Common myeloid progenitor, CD34-positive (primary cell): ENCODE data around the gene CD19.

Experiments used
- CTCF ChIA-PET: fragments of 350-600 bp; sonication (Branson Sonifier 250); formaldehyde crosslinking; loops from one replicate; lab custom pipeline; 2021; ENCODE audit warnings: antibody characterized with exemption; lab: Charles Lee
- POLR2A ChIA-PET: fragments of 350-600 bp; sonication (Branson Sonifier 250); formaldehyde crosslinking; loops from one replicate; lab custom pipeline; 2021; ENCODE audit warnings: antibody characterized with exemption; lab: Charles Lee
- DNase-seq, 3 donors: peaks; one replicate each; pipeline versions ENCODE4 v3.0.0 to v3.0.0-alpha.2; 2013
- H3K27ac ChIP-seq, 2 experiments: 1 replicate in 1 of 2; 2 replicates in 1 of 2; pipeline ENCODE4 v1.7.0; 2013; ENCODE audit warnings: inconsistent platforms in 2 of 2, low read length in 2 of 2, mild to moderate bottlenecking in 2 of 2, low read depth in 1 of 2, moderate library complexity in 1 of 2; ENCODE audit not compliant: severe bottlenecking in 2 of 2, insufficient read depth in 1 of 2, poor library complexity in 1 of 2
- H3K27me3 ChIP-seq, 5 experiments: replicated peaks in 2 of 5; 1 replicate in 3 of 5; 2 replicates in 2 of 5; pipeline versions ENCODE4 v1.6.1 to v1.7.0; 2013; ENCODE audit warnings: low read length in 4 of 5, mild to moderate bottlenecking in 2 of 5, moderate library complexity in 2 of 5, inconsistent platforms in 1 of 5; ENCODE audit not compliant: insufficient read depth in 5 of 5, control insufficient read depth in 4 of 5
- H3K36me3 ChIP-seq, 4 experiments: 1 replicate in 2 of 4; 2 replicates in 2 of 4; pipeline versions ENCODE4 v1.6.1 to v1.7.0; 2013; ENCODE audit warnings: low read length in 3 of 4, control low read depth in 1 of 4, mild to moderate bottlenecking in 1 of 4; ENCODE audit not compliant: control insufficient read depth in 4 of 4, insufficient read depth in 4 of 4
- H3K4me1 ChIP-seq, 4 experiments: 1 replicate in 3 of 4; 2 replicates in 1 of 4; pipeline versions ENCODE4 v1.6.1 to v1.7.1; 2013; ENCODE audit warnings: low read length in 3 of 4, mild to moderate bottlenecking in 3 of 4, control low read depth in 1 of 4, inconsistent platforms in 1 of 4, moderate library complexity in 1 of 4; ENCODE audit not compliant: control insufficient read depth in 4 of 4, insufficient read depth in 4 of 4; ENCODE audit errors: control extremely low read depth in 1 of 4
- H3K4me3 ChIP-seq, 7 experiments: 1 replicate in 4 of 7; 2 replicates in 3 of 7; pipeline versions ENCODE4 v1.5.1 to v1.7.0; 2013; ENCODE audit warnings: mild to moderate bottlenecking in 7 of 7, low read length in 6 of 7, moderate library complexity in 6 of 7, inconsistent platforms in 2 of 7, low read depth in 2 of 7, control low read depth in 1 of 7; ENCODE audit not compliant: insufficient read depth in 4 of 7, control insufficient read depth in 1 of 7; ENCODE audit errors: extremely low read depth in 1 of 7
- H3K9me3 ChIP-seq, 5 experiments: 1 replicate in 4 of 5; 2 replicates in 1 of 5; pipeline versions ENCODE4 v1.6.1 to v1.7.1; 2013; ENCODE audit warnings: low read length in 4 of 5, mild to moderate bottlenecking in 2 of 5, inconsistent platforms in 1 of 5, low read depth in 1 of 5, moderate library complexity in 1 of 5; ENCODE audit not compliant: control insufficient read depth in 4 of 5, insufficient read depth in 2 of 5; ENCODE audit errors: control extremely low read depth in 1 of 5
- WGBS: methylation state at CpG from one replicate; pipeline ENCODE4 v1.1.5; 2013; ENCODE audit not compliant: insufficient coverage; 5-methylcytosine and 5-hydroxymethylcytosine counted together

The CD19 gene

DNA sequence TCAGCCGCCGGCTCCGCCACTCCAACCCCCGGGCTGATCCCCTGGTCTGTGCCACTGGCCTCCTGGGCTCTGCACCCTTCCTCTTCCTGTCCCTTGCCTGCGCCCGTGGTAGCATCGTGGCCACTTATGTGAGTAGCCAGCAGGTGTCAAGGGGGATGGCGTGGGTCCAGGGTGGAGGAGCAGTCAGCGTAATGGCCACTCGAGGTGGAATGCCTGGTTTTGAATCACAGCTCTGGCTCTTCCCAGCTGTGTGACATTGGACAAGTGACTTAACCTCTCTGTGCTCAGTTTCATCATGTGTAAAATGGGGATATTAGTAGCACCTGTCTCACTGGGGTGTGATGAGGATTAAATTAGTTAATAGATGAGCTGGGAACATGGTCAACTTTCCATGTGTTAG lies 50.6 kb downstream of the CD19 start:
- ChIA-PET POLR2A (no interaction called here), CTCF (interaction anchor here (1.0 to 1.5 kb wide), 2 partner anchors 8 to 24 kb away, joined by 3 to 4 read pairs; partner anchors contain the start of gene SPNS1)
- DNase-seq, result no peak
- WGBS, result 100% methylated on average over 10 of the region's 10 CpGs
- Histone ChIP-seq H3K27me3 (no peaks in the 10 kb centered on the region), H3K4me3 (no peak overlapping the region), H3K9me3 (peaks cover 0 to 20% (median 10%) of the 10 kb centered on the region in 5 experiments), H3K36me3 (peaks cover 2 to 59% (median 39%) of the 10 kb centered on the region in 4 experiments), H3K27ac (no peak overlapping the region), H3K4me1 (peaks cover 0 to 25% (median 23%) of the 10 kb centered on the region in 4 experiments)

DNA sequence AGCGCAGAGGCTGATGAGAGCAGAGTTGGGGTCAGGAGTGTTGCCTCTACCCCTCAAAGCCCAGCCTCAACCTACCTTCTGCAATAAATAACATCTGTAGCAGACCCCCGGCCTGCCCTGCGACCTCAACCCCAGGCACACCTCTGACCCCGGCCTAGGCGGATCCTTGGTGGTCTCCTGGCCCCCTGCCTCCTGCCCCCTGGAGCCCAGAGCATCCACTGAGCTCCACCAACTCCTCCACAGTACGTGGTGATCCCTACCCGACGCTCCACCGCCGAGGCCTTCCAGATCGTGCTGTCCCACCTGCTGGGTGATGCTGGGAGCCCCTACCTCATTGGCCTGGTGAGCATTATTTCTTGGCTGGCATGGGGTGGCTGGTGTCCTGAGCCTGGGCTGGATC lies 51.2 kb downstream of the CD19 start:
- peaks cover 2 to 55% (median 37%) of the 10 kb centered on the region in 4 experiments for H3K36me3 ChIP-seq
- no peak for DNase-seq
- no peak overlapping the region for H3K27ac ChIP-seq
- 98% methylated on average over 10 of the region's 11 CpGs for WGBS
- no peaks in the 10 kb centered on the region for H3K27me3 ChIP-seq
- peaks cover 0 to 20% (median 10%) of the 10 kb centered on the region in 5 experiments for H3K9me3 ChIP-seq
- POLR2A ChIA-PET, result no interaction called here
- CTCF ChIA-PET, result interaction anchor here (1.0 to 1.5 kb wide), 2 partner anchors 9 to 24 kb away, joined by 3 to 4 read pairs; partner anchors contain the start of gene SPNS1
- no peak overlapping the region for H3K4me3 ChIP-seq
- peaks cover 0 to 25% (median 23%) of the 10 kb centered on the region in 4 experiments for H3K4me1 ChIP-seq

DNA sequence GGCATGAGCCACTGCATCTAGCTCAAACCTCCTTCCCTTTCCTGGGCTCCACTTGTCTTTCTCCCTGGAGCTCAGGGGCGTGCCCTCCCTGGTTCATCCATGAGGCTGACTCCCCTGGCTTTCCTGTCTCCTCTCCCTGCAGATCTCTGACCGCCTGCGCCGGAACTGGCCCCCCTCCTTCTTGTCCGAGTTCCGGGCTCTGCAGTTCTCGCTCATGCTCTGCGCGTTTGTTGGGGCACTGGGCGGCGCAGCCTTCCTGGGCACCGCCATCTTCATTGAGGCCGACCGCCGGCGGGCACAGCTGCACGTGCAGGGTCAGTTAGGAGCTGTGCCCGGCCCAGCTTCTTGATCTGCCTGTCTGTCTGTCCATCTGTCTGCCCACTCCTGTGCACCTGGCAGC lies 51.9 kb downstream of the CD19 start:
- WGBS, result 98% methylated on average over 18 of the region's 18 CpGs
- peaks cover 0 to 50% (median 33%) of the 10 kb centered on the region in 4 experiments for H3K36me3 ChIP-seq
- DNase-seq, result no peak

DNA sequence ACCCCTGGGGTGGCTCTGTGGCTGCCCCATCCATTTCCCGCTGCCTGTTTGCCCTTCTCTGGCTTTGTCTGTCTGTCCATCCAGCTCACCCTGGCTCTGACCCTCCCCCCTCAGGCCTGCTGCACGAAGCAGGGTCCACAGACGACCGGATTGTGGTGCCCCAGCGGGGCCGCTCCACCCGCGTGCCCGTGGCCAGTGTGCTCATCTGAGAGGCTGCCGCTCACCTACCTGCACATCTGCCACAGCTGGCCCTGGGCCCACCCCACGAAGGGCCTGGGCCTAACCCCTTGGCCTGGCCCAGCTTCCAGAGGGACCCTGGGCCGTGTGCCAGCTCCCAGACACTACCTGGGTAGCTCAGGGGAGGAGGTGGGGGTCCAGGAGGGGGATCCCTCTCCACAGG lies 52.3 kb downstream of the CD19 start:
- no peak overlapping the region for H3K27ac ChIP-seq
- 90% methylated on average over 2 of the region's 12 CpGs for WGBS
- H3K9me3 ChIP-seq, result peaks cover 0 to 20% (median 10%) of the 10 kb centered on the region in 5 experiments
- peaks cover 0 to 25% (median 23%) of the 10 kb centered on the region in 4 experiments for H3K4me1 ChIP-seq
- no peak for DNase-seq
- POLR2A ChIA-PET, result no interaction called here
- no peaks in the 10 kb centered on the region for H3K27me3 ChIP-seq
- CTCF ChIA-PET, result interaction anchor here (1.3 to 1.5 kb wide), 2 partner anchors 23 to 27 kb away, joined by 3 to 6 read pairs; no protein-coding TSS in a partner anchor
- H3K4me3 ChIP-seq, result peak overlapping the region in 4 of 7 experiments; percentile 34 to 67 (median 47)
- peaks cover 0 to 45% (median 31%) of the 10 kb centered on the region in 4 experiments for H3K36me3 ChIP-seq

More for the DNA sequence above, 51.9 kb downstream of the CD19 start:
- peaks cover 0 to 20% (median 10%) of the 10 kb centered on the region in 5 experiments for H3K9me3 ChIP-seq
- H3K27me3 ChIP-seq, result no peaks in the 10 kb centered on the region
- no peak overlapping the region for H3K27ac ChIP-seq
- peaks cover 0 to 25% (median 23%) of the 10 kb centered on the region in 4 experiments for H3K4me1 ChIP-seq
- CTCF ChIA-PET, result interaction anchor here (1.3 to 1.5 kb wide), 2 partner anchors 10 to 24 kb away, joined by 3 to 4 read pairs; partner anchors contain the start of gene SPNS1
- POLR2A ChIA-PET, result no interaction called here
- H3K4me3 ChIP-seq, result peak overlapping the region in 1 of 7 experiments; percentile 4

DNA sequence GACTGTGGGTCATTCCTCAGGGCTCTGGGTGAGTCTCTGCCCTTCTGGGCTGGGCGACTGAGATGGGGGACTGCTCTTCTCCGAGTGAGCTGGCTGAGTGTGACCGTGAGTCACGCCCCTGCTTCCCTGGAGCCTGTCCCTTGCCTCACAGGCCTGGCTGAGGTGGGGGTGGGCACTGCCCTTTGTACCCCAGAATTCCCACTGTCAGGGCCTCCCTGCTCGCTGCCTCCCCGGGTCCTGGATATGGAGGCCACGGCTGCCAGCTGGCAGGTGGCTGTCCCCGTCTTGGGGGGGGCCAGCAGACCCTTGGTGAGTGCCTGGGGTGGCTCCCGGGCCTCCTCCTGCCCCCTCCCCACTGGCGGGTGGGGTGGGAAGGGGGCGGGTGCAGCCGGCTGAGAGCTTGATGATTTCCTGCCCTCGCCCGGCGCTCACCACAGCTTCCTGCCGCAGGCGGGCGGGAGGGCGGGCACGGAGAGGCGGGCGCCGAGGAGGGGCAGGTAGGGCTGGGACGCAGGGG lies 52.9 kb downstream of the CD19 start, which contains the start of gene LAT:
Gene LAT (plus strand): TSS at position 434 of the 517 bp plus-strand sequence. CDS start 366 bp downstream, outside the sequence.
- Histone ChIP-seq H3K27ac (no peak within 1 kb of the TSS), H3K4me1 (peaks cover 0 to 25% (median 23%) of the 10 kb centered on the region in 4 experiments), H3K36me3 (peaks cover 0 to 43% (median 30%) of the 10 kb centered on the region in 4 experiments), H3K4me3 (peak within 1 kb of the TSS in 4 of 7 experiments; percentile 34 to 67 (median 51)), H3K27me3 (no peaks in the 10 kb centered on the region), H3K9me3 (peaks cover 0 to 20% (median 10%) of the 10 kb centered on the region in 5 experiments)
- CTCF ChIA-PET, result interaction anchor here (1.2 to 1.5 kb wide), 4 partner anchors 10 to 27 kb away, joined by 3 to 6 read pairs (median 4); partner anchors contain the start of gene SPNS1
- POLR2A ChIA-PET, result no interaction called here
- DNase-seq, result peak; percentile 64 to 88 (median 83)
- WGBS, result 0% methylated on average over 6 of the region's 24 CpGs

DNA sequence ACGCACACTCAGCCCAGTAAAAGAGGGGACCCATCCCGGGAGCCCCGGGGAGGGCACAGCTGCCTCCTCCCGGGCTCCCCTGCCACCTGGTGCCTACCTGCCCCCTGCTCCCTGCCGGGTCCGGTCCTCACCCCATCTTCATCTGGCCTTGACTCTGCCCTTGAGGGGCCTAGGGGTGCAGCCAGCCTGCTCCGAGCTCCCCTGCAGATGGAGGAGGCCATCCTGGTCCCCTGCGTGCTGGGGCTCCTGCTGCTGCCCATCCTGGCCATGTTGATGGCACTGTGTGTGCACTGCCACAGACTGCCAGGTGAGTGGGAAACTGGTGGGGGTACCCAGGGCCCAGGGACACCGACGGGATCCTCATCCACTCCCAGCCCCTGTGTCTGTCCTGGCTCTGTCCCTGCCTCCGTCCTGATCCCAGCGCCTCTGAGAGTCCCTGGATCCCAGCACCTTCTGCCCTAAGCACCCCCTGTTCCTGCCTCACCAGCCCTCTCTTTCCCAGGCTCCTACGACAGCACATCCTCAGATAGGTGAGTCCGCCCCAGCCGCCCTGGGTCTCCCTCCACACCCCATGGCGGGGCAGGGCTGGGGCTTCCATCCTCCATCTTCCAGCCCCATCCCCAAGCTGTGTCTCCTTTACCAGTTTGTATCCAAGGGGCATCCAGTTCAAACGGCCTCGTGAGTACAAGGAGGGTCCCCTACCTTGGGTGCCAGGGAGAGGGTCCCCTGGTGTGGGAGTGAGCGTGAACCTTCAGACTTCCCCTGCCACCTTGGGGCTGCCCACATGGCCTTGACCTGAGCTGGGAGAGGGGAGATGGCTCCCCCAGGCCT lies 53.7 kb downstream of the CD19 start:
- DNase-seq, result no peak
- Histone ChIP-seq H3K27ac (no peak overlapping the region), H3K4me1 (peaks cover 0 to 25% (median 23%) of the 10 kb centered on the region in 4 experiments)

More for the DNA sequence above, 53.7 kb downstream of the CD19 start:
- WGBS, result 53% methylated on average over 15 of the region's 19 CpGs
- Histone ChIP-seq H3K9me3 (peaks cover 0 to 20% (median 10%) of the 10 kb centered on the region in 5 experiments), H3K27me3 (no peaks in the 10 kb centered on the region), H3K36me3 (peaks cover 0 to 44% (median 28%) of the 10 kb centered on the region in 4 experiments), H3K4me3 (peak overlapping the region in 2 of 7 experiments; percentile 47 to 54)
- CTCF ChIA-PET, result interaction anchor here (0.5 to 2.0 kb wide), 6 partner anchors 8 to 26 kb away, joined by 3 to 9 read pairs (median 4); partner anchors contain the start of gene SPNS1
- POLR2A ChIA-PET, result no interaction called here
